Middle frontal gyrus (tissue), 1 donor: Measurements from ENCODE around the gene MRAS.
"Not testable (repeated sequence)": the region's sequence is repeated elsewhere in the genome, so short reads cannot be mapped to it uniquely, and the experiment has no call there.

ENCODE experiments used
- DNase-seq: peaks from one replicate; pipeline ENCODE4 v3.0.0-alpha.2; 2015; ENCODE audit warnings: low spot score; ENCODE audit errors: extremely low spot score

MRAS gene

GRCh38 chr3:138412821-138413551 is 64.6 kb downstream of the MRAS start:
- peak; percentile 20 for DNase-seq

GRCh38 chr3:138416236-138416635 is 67.9 kb downstream of the MRAS start:
- not testable (repeated sequence) for DNase-seq

GRCh38 chr3:138417559-138417982 is 69.2 kb downstream of the MRAS start:
- DNase-seq = peak; percentile 72

GRCh38 chr3:138418601-138419206 is 70.3 kb downstream of the MRAS start:
- no peak for DNase-seq

- no peak for DNase-seq
Observed at GRCh38 chr3:138423316-138423715, 74.9 kb downstream of the MRAS start.

- no peak for DNase-seq
Observed at GRCh38 chr3:138424323-138424722, 75.9 kb downstream of the MRAS start.

- DNase-seq = peak; percentile 17
Observed at GRCh38 chr3:138426211-138426610, 77.8 kb downstream of the MRAS start.

GRCh38 chr3:138426754-138427153 is 78.4 kb downstream of the MRAS start:
- DNase-seq = not testable (repeated sequence)

- no peak for DNase-seq
Observed at GRCh38 chr3:138429665-138430064, 81.3 kb downstream of the MRAS start.

GRCh38 chr3:138432576-138433240 is 84.3 kb downstream of the MRAS start:
- no peak for DNase-seq

GRCh38 chr3:138433892-138434275 is 85.5 kb downstream of the MRAS start:
- no peak for DNase-seq

- DNase-seq = peak; percentile 18
Observed at GRCh38 chr3:138434276-138434874, 86.0 kb downstream of the MRAS start, which contains the start of gene ESYT3. TSS of gene ESYT3 (plus strand) at chr3:138434616. CDS start at chr3:138434799, 183 bp downstream.

- DNase-seq = no peak
Observed at GRCh38 chr3:138434875-138435772, 86.7 kb downstream of the MRAS start.

GRCh38 chr3:138435840-138436239 is 87.5 kb downstream of the MRAS start:
- DNase-seq = no peak

- no peak for DNase-seq
Observed at GRCh38 chr3:138437281-138437680, 88.9 kb downstream of the MRAS start.

- DNase-seq = no peak
Observed at GRCh38 chr3:138438896-138439295, 90.5 kb downstream of the MRAS start.

- no peak for DNase-seq
Observed at GRCh38 chr3:138439646-138440045, 91.3 kb downstream of the MRAS start.

GRCh38 chr3:138440121-138440521 is 91.7 kb downstream of the MRAS start:
- no peak for DNase-seq

- DNase-seq = no peak
Observed at GRCh38 chr3:138440596-138440995, 92.2 kb downstream of the MRAS start.

GRCh38 chr3:138441256-138441655 is 92.9 kb downstream of the MRAS start:
- no peak for DNase-seq

GRCh38 chr3:138441742-138442141 is 93.4 kb downstream of the MRAS start:
- DNase-seq = no peak
